DMS79 treated with DMSO at 0.1 percent for 48 hours (cell line): ENCODE results near the gene CBX8.
A peak's percentile ranks its signal among the peaks of the same experiment; 100 is the strongest.

Experiments used
- DNase-seq: peaks from one replicate; lab custom pipeline; 2025; lab: John Stamatoyannopoulos, UW

Gene CBX8

DNA sequence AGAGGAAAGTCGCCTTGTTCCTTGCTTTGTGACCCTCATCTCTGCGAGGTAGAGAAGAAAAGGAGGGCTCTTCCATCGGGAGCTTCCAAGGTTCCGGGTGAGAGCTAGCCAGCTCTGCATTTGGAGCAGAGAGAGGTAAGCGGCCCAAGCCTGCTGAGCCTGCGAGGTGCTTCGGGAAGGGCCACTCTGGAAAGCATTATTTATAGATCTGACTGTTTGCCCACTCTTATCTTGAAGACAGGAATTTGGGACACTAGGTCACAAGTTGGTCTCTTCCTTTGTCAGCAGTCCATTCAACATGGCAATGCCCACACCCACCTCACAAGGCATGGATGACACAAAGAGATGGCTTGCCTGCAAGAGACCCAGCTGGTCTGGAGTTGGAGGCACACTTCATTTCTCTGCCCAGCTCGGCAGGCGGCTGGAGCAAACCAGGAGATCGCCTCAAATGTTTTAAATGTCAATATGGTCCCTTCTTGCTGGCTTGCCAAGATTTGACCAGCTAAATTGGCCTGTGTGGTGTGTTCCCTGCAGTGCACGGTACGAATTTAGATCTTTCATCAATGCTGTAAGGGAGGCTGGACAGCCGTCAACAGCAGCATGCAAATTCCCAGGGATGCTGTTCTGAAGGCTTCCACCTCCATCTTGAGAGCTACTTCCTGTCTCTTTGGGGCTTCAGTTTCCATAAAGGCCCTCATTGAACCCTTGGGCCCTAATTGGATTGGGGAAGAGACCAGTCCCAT, 22.8 kb upstream of the CBX8 start:
- no peak for DNase-seq

DNA sequence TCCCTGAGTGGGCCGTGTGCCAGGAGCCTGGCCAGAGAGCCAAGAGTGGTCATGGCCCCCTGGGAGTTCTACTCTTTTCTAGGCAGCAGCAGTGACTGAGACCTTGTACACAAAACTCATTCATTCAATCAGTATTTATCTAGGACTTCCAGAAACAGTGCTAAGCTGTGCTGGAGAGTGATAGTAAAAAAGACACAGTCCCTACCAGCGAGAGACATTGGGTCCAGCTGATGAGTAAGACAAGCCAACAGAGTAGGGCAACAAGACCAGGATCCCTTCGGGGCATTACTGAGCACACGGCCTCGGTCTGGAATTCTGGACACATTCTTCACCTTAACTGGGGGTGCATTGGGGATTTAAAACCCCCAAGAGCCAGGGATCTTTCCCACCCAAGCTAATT, 22.2 kb upstream of the CBX8 start:
- DNase-seq, result no peak

DNA sequence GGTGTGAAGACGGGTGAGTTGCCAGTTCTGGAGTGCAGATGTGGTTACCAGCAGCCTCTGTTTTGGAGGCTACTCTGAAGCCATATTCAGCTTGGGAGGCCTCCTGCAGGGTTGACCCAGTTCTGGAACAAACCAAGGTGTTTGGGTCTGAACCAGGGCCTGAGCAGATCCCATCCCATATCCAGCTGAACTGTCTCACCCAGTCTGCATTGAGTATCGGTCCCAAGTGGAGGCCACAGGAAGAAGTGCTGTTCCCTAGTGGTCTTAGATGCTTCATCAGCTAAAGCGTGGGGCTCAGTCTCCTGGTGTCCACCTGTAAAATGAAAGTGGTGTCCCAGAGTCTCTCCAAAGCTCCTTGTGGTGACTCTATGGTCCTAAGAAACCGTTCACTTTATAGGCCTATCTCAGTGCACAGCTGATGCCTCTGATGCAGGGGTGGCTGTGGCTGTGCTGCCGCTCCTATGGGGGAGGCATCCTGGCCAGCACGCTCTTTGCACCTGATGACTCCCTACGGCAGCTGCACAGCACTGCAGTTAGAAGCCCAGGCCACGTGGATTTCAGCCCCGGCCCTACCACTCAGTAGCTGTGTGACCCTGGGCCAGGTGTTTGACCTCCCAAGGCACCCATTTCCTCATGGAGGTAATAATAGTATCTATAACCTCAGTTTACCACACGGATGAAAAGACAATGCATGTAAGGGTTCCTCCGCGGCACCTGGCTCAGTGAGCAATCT, 21.3 kb upstream of the CBX8 start:
- no peak for DNase-seq

DNA sequence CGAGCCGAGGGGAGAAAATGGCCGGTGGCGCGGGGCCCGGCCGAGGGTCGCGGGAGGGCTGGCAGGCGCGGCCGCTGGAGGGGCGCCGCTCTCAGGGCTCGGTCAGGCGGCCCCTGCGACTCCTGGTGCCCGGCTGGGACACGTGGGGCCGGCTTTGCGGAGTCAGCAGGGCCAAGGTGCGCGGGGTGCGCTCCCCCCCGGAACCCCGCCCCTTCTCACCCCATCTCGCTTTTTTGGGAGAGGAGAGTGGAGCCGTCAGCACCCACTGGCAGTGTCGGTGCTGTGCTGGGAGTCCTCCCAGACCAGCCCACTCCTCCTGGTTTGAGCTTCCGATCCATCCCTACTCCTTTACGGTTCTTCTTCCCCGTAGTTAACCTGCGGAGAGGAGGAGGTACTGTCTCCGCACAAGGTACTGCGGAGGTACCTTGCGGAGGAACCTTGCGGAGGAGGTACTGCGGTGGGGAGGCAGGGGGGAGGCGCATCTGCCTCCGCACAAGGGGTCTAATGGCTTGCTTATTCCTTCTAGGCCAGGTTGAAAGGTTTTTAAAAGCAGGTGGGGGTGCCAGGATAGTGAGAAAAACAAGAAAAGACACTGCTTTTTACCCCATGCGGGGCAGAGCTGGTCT, 19.1 kb upstream of the CBX8 start:
- DNase-seq, result no peak

DNA sequence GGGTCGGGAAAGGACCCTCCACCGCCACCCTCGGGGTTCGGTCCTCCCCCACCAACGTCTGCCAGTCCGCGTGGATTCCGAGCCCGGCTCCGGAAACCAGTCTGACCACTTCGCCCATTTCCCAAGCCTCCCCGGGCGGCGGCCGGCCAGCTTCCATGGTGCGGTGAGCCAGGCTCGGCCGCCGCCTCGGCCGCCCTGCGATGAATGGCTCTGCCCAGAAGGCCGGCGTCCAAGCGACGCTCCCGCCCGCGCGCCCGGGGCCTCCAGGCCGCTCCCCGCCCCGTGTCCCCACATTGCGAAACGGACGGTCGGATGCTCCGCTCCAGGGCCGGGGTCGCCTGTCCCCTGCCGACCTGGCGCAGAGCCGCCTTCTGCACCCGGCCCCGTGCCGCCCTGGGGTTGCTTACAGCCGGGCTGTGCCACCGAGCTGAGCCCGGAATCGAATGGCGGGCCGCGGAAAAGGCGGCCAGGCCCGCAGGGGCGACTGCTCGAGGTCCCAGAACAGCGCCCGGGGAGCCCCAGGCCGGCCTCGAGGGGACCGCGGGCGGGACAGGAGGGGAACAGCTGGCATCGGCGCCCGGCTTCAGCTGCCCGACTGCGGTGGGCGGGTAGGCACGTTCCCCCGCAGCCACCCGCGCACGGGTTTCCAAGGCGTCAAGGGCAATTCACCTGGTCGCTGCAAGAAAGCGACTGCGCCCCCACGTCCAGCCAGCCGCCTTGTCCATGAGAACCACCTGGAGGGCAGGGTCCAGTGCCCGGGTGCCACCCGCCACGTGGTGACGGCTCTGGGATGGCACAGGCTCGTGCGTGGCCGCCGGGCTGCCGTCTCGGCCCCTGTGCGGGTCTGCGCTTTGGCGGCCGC, 18.3 kb upstream of the CBX8 start:
- no peak for DNase-seq

DNA sequence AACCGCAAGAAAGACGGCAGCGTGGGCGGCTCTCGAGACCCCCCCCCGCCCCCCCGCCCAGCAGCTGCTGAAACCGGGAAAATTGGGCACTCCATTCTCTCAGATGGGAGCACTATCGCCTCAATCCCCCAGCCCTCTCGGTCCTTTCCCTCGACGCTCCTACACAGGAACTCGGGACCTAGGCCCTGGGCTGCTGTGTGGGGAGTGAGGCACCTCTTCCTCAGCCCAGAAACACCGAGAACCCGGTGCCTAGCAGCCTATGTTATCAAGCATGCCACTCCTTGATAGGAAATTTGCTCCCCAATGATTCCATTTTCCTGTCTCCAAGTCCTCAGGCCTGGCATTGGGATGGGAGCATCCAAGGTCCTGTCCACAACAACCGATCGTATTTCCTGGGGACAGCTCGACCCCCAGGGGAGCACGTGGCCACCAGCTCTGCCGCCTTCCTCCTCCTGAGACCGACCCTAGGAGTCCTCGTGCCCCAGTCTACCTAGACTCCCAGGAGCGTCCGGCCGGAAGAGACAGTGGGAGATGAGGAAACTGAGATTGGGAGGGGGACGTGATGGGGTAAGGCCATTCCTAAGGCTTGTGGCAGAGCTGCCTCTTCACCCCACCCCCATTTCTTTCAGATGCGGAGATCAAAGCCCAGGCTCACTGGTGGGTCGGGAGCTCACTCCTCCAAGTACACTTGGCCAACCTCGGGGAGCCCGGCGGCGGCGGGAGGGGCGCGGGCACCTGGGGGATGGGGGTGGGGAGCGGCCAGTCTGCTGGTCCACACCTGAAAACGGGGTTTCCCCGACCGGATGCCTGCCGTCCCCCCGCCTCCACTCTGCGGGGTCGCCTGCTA, 17.5 kb upstream of the CBX8 start:
- DNase-seq, result no peak

DNA sequence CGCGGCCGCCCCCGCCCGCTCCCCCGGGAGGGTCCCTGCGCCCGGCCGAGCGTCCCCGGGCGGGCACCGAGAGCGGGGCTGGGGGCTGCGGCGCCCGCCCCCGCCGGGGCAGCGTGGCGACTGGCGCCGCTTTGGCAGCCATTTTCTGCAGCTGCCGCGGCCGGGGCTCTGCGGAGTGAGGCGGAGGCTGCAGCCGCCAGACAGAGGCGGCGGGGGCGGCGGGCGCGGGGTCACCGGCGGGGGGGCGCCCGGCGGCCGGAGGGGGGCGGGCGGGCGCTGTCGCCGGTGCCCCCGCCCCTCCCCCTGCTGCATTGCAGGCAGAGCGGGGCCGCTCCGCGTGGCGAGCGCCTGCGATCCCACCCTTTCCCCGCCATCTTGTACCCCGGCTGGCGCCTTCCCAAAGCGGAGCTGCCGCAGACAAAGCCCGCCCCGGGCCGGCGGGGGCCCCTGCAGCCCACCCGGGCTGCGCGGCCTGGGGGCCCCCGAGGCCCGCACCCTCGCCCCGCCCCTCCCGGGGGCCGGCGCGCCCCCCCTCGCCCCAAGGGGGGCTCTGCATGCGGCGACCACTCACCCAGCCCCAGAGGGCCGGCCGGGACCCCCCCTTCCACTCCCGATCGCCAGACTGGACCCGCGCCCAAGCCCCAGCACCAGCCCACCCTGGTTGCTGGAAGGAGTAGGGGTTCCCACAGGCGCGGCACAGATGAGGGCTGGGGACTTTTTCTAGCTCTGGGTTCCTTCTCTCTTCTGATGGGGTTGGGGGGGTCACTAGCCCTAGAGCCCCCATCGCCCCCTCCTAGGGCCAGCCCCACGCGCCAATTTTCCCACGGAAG, 16.6 kb upstream of the CBX8 start:
- peak; percentile 23 for DNase-seq

DNA sequence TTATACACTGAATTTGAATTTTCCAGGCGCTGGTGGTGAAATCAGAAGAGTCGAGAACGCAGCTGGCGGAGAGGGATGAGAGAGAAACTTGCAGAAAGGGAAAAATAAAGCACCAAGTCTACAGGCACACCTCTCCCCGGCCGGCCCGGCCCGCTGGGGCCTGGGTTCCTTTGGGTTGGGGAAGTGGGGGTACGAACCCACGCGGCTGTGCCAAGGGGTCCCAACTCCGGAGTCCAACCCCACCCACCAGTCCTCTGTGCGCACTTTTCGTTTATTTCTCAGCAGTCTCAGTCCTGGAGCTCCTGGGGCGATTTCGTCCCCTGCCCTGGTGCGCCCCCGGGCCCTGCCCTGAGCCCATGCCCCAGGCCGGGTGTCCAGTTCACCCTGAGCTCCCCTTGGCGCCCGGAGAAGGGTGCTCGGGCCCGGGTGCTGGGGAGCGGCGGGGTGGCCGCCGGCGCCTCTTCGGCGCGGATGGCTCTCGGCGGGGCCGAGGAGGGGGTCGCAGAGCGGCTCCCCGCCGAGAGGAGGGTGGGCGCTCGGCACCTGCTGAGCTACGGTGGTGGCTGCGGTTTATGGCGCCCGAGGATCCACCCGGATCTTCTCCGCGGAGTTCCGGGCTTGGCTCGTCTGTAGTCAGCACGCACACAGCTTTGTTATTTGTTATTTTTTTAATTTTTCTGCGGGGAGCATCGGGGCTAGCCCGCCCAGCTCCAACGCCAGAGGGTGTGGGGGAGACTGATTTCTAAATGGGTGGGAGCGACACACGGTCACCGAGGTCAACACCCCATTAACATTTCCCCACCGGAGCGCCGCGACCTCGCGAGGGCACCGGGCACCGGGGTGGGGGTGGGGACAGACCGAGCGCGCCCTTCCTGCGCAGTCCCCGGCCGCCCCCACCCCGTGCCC, 15.7 kb upstream of the CBX8 start:
- DNase-seq, result peak; percentile 60

DNA sequence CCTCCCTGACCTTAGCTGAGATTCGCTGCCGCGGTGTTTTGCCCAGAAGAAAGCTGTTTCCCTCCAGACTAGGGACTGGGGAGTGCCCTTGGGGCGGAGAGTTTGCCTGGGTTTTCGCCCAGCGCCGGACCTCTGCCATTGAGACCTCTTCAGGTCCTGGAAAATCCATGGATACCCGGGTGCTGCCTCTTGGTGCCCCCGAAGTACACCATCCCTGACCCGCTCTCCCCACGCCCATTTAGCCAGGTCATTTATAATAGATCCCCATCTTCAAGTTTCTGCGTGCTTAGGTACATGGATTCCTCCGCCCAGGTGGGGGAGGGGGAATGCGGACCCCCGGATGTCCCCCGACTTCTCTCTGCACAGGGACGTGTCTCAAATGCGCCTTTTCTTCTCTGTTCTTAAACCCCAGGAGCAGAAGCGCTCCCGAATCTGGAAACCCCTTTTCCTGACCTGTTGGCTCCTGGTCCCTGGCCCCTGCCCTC, 15.0 kb upstream of the CBX8 start:
- DNase-seq, result peak; percentile 60

DNA sequence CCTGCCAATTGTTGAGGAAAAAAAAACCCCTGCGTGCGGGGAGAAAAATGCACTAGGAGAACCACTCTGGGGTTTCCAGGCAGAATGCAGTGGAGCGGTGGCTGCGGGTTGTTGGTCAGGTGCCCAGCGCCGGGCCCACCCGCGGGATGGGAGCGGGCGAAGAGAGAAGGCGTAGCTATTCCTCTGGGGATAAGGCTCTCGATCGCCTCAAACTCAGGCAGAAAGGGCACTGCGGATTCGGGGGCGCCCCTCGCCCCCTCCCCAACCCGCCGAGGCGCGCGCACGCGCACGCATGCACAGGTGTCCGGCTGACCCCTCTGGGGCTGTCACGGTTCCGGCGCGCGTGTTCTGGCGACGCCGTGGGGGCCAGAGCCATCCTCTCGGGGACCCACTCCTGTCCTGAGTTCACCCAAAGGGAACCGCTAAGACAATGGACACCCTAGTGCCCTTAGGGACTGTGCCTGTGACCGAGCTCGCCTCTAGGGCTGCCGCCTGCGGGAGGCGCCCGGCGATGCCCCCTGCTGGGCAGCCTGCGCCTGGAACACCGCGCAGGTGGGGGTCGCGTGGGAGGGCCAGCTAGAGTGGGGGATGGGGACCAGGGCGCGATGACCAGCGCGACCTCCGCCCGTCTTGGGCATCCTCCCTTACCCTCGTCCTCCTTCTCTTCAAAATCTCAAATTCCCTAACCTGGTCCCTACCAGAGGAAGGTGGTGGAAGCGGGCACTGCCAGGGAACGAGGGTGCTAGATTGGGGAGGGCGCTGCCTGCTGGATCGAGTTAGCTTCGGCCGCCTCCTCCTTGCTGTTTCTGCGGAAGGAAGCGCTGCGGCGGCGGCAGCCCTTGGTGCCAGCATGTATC, 14.4 kb upstream of the CBX8 start:
- peak; percentile 63 for DNase-seq

DNA sequence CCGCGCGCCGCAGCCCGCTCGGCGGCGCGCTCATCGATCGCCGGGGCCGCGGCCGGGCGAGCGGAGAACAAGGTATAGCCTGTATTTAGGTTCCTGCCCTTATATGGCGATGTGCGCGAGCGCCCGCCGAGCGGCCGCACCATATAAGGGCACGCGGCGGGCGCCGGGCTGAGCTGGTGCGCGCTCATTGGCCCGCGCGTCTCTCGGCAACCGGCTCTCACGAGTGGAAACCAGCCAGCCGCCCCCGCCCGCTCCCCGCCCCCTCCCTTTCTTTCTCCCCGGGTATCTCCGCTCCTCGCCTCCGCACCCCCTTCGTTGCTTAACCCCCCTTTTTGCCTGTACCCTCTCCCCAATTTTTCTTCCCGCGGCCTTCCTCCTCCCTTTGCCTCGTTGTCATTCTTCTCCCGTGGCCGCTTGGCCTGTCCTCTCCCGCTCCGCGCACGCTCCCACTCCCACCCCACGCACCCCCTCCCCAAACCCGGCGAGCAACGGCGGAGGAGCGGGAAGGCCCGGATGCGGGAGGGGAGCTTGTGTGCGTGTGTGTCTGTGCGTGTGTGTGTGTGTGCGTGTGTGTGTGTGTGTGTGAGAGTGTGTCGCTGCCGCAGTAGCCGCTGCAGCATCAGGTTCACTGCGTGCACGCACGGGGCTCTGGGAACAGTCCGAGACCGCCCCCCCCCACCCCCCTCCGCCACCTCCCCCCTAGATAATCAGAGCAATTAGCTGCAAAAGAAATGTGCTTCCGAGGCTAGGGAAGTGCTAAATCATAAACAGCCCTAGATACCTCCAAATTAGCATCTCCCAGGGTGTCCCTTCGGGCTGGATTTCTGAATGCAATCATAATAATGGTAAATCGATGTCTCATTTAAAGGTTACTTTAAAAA, 13.5 kb upstream of the CBX8 start:
- DNase-seq, result peak; percentile 53

DNA sequence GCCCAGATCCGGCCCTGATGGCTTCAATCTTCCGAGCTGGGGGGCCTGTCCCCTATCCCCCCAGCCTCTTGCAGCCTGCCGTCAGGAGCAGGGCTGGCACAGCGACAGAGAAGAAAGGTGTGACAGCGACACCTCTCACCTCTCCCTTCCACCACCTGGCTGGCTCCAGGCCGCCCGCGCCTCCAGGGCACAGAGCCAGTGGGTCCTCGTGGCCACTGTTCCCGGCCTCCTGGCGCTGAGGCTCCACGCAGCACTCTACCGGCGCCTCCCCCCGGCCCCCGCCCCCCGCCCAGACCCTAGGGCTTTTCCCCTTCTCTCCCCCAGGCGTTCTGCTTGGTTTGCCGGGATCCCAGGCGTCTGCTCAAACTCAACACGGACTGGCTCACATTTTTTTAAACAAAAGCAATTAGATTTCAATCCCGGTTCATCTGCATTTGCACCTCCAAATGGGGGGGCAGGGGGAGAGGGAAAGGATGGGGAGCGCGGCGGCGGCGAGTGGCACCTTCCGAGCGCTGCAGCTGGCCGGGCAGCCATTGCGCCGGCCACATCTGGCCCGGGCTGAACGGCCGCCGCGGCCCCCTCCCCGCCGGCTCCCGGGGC, 12.8 kb upstream of the CBX8 start:
- peak; percentile 15 for DNase-seq

DNA sequence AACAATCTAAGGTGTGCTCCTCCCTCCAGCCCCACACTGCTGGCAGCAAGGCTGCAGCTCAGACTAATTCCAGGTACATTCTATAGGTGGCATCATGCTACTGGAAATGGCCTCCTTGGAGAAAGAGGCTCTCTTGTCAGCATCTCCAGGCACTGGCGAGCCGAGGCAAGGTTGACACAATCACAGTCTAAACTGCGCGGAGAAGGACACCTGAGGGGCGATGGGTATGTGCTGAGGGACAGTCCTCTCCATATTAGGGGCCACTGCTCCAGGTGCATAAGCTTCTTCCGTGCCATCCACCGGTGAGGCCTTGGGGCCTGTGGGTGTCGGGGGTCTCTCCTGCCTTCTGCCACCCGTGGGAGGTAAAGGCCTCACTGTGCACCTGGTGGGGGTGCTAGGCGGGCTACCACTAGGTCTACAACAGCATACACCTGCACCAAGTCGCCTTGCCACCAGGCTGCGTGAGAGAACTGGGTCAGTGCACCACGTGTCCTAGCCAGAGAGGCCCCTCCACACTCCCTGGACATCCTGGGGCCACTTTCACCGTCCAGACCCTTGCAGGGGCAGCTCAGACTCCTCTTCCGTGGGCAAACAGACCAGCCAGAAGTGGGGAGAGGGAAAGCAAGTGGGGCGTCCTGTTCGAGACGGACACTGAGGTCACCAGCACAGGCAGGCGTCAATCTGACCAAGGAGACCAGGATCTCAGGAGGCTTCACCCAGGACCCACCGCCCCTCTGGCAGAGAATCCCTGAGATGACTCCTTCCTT, 12.1 kb upstream of the CBX8 start:
- peak; percentile 52 for DNase-seq

DNA sequence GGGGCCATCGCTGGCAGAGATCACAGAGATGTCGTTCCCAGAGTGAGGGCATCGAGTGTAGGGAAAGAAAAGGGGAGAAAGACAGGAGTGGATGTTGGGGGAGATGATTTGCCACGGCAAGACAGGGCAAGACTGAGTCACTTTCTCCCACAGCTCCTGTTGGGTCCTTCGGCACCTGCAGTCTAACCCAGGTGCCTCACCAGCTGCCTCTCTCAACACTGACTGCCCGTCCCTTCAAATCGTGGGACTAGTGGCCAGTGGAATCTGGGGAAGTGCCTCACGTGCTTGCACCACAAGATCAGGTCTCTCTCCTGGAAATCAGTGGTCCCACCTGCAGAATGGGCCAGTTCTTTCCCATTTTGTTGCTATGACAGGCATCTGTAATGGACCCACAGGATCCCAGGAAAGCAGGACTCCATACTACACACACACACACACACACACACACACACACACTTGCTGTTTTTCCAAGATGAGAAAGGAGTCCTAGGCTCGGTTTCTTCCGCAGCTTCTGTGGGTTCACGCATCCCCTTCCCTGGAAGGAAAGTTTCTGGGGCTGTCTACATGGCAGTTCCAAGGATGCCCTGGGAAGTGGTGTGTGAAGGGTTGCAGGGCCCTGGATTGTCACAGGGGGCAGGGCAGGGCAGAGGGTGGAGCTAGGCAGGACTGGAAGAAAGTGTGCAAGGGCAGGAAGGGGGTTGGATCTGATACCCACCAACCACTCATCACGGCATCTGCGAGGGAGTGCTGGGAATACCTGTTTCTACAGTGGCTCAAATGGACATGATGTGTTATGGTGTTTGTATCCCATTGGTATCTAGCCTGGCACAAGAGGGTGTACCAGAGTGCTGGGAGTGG, 10.2 kb upstream of the CBX8 start:
- DNase-seq, result no peak

DNA sequence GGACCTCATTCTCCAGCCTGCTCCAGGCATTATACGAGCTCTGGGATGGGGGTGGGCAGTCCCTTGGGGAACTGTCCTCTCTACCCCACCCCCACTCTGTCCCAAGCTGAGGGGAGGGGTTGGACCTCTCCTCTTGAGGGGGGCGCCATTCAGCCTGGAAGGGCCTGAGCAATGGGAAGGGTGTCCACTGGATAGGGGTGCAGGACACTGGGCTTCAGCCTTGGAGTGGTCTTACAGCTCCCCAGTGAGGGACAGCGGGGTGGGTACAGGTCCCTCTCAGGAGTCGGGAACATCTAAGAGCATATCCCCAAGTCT, 9.5 kb upstream of the CBX8 start:
- DNase-seq, result no peak
